Measurements from ENCODE around the gene HDAC11.

The HDAC11 gene

GRCh38 chr3:13507570-13508339 is 27.6 kb downstream of the HDAC11 start:
- in situ Hi-C loops (cut with MboI; ENCODE audit: low sequenced_read_pairs, unreplicated experiment) = no loop called here
- DNase-seq (ENCODE audit: low spot score) = no peak
- TF ChIP-seq, protein P1, sequence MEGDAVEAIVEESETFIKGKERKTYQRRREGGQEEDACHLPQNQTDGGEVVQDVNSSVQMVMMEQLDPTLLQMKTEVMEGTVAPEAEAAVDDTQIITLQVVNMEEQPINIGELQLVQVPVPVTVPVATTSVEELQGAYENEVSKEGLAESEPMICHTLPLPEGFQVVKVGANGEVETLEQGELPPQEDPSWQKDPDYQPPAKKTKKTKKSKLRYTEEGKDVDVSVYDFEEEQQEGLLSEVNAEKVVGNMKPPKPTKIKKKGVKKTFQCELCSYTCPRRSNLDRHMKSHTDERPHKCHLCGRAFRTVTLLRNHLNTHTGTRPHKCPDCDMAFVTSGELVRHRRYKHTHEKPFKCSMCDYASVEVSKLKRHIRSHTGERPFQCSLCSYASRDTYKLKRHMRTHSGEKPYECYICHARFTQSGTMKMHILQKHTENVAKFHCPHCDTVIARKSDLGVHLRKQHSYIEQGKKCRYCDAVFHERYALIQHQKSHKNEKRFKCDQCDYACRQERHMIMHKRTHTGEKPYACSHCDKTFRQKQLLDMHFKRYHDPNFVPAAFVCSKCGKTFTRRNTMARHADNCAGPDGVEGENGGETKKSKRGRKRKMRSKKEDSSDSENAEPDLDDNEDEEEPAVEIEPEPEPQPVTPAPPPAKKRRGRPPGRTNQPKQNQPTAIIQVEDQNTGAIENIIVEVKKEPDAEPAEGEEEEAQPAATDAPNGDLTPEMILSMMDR (IDR thresholded peaks at IDR 0.05; ENCODE audit: borderline replicate concordance, control extremely low read depth, extremely low read depth, insufficient read depth, missing control alignments) = no peak

DNA sequence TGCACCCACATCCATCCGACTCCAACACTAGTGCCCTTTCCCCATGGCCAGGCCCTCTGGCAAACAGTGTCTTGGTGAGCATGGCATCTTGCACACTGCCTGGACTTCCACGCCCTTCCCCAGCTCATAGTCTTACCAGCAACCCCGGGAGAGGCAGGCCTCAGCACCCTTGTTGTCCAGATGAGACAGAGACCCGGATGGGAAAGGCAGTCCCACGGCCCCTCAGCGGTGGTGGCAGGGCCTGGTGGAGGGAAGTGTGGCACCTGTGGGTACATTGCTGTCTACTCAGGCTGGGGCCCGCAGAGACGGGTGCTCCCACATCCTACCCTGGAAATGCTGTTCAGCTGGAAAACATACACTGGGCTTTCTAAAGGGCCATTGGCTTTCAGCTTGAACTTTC is 28.4 kb downstream of the HDAC11 start:
- in situ Hi-C loops (cut with MboI; ENCODE audit: low sequenced_read_pairs, unreplicated experiment) = no loop called here
- TF ChIP-seq, protein P1 (IDR thresholded peaks at IDR 0.05; ENCODE audit: borderline replicate concordance, control extremely low read depth, extremely low read depth, insufficient read depth, missing control alignments) = no peak
- DNase-seq (ENCODE audit: low spot score) = no peak

- TF ChIP-seq, protein P1 (IDR thresholded peaks at IDR 0.05; ENCODE audit: borderline replicate concordance, control extremely low read depth, extremely low read depth, insufficient read depth, missing control alignments) = no peak
- no peak for DNase-seq (ENCODE audit: low spot score)
- in situ Hi-C loops (cut with MboI; ENCODE audit: low sequenced_read_pairs, unreplicated experiment) = no loop called here
Observed at GRCh38 chr3:13509059-13509815, 29.1 kb downstream of the HDAC11 start.

- in situ Hi-C loops (cut with MboI; ENCODE audit: low sequenced_read_pairs, unreplicated experiment) = no loop called here
- no peak for DNase-seq (ENCODE audit: low spot score)
- TF ChIP-seq, protein P1 (IDR thresholded peaks at IDR 0.05; ENCODE audit: borderline replicate concordance, control extremely low read depth, extremely low read depth, insufficient read depth, missing control alignments) = no peak
Observed at GRCh38 chr3:13509816-13510192, 29.7 kb downstream of the HDAC11 start.

- in situ Hi-C loops (cut with MboI; ENCODE audit: low sequenced_read_pairs, unreplicated experiment) = no loop called here
- TF ChIP-seq, protein P1 (IDR thresholded peaks at IDR 0.05; ENCODE audit: borderline replicate concordance, control extremely low read depth, extremely low read depth, insufficient read depth, missing control alignments) = no peak
- no peak for DNase-seq (ENCODE audit: low spot score)
Observed at GRCh38 chr3:13512451-13512850, 32.3 kb downstream of the HDAC11 start.

DNA sequence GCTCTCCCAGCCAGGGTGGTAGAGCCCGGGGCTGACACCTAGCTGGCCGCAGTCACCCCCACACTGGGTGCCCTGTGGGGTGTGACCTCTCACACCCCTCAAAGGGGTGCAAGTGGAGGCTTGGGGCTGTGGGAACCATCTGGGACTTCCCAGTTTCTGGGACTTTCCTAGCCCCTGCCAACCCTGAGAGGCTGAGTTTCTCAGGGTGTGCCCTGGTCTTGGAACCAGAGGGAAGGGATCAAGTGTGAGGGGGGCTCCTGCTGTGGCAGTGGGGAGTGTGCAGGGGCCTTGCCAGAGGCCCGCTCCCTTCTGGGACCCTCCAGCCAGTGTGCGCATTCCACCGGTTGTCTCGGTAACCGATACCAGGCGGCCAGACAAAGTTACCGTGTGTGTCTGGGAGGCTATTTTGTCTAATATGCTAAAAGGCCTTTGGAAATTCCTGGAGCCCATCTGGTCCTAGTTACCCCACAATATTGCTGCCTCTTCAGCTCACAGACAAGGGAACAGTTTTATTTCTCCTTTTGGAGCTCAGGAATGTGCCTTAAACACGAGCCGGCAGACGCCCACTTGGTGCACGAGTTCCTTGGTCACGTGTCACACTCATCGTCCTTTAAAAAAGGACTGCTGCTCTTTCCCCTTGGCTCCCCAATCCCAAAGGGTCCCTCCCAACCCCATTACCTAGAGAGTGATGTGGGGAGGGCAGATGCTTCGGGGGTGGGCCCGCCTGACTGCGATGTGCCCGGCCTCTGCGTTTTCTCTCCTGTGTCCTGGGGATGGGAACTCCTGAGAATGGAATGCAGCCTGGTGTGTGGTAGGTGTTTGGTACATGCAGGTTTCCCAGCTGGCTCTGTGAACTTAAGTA is 33.2 kb downstream of the HDAC11 start:
- in situ Hi-C loops (cut with MboI; ENCODE audit: low sequenced_read_pairs, unreplicated experiment) = no loop called here
- TF ChIP-seq, protein P1 (IDR thresholded peaks at IDR 0.05; ENCODE audit: borderline replicate concordance, control extremely low read depth, extremely low read depth, insufficient read depth, missing control alignments) = no peak
- DNase-seq (ENCODE audit: low spot score) = no peak

Data from GM13976 (cell line).